Glomerular endothelial cell (primary cell): ENCODE data around the gene THBS2. TPM values are rescaled to one million over a fixed set of nuclear protein-coding genes. Genes with fewer than 3 reads are reported as not detected.
"Not testable (repeated sequence)": the region's sequence is repeated elsewhere in the genome, so short reads cannot be mapped to it uniquely, and the experiment has no call there.

Experiments used
- DNase-seq: peaks from one replicate; pipeline ENCODE4 v3.0.0-alpha.2; 2011; ENCODE audit warnings: low read depth, low spot score; ENCODE audit errors: extremely low read depth
- total RNA-seq: library from RNA; depleted of rRNA; stranded (reverse); fragments of >200 nt; gene quantifications from 2 replicates; pipeline ENCODE4 v1.2.3, GENCODE V29; 2015

The THBS2 gene
- total RNA-seq, 1 donor from 2014 or later, result 11.1 TPM

DNA sequence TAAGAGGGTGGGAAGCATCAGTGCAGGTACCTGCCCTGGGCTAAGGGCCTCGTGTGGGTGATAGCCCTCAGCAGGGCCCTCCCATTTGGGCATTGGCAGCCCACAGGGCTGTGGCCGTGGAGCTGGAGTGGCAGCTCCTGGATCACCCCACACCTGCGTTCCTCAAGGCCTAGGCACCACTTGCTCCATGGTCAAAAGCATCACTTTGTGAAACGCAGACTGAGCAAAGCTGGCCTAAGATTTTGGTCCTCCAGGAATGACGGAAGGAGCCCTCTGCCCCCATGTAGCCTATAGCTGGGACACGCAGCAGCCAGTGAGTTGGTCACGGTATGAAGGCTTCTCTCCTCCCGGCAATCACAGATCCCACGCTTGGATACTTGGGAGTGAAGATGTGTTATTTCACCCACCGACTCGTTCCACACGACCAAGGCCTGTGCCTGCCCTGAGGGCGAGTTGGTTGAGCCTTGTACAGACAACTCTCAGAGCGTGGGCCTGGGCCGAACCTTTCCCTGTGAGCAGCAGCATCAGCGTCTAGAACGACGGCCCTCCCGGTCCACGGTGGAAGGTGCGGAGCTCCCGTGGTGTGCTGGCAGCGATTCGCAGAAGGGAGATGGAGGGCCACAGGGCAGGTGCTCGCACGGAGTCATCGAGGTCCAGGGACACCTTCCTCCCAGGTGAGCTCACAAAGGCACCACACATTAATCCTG is 39.7 kb downstream of the THBS2 start:
- no peak for DNase-seq

DNA sequence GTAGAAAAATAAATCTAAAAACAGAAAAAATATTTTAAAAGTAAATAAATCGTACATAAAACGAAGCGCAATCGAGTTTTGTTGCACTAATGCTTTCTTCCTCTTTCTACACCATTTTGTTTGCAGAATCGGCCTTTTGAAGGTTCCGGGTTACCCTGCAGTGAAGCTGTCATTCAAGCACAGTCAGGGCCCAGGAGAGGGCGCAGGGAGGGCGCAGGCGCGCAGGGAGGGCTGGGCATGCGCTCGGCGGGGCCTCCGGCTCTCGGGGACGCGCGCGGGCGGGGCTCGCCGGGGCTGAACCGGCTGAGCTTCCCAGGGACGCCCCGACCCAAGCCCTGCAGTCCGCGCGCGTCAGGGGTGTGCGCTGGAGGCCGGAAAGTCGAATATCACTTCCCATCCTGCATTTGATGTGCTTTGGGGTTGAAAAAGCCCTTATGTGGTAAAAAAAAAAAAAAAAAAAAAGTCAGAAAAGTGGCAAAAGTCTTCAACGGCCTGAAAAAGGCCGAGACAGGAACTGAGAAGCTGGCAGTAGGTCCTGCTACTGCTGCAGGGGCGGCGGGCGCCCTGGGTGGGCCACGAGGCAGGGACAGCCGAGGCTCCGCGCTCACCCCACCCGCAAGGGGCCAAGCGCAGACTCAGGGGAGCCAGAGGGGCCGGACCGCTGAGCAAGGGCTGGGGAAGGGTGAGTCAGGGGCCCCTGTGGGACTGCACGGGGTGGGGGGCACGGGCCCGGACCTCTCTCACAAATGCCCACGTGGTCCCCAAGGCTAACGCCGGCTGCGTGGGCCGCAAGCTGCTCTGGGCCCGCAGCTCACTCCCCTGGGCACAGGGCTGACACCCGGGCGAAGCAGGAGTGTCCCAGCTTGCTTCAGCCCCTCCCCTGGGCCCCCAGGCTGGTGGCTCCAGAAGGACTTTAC is 40.5 kb downstream of the THBS2 start:
- peak; percentile 27 for DNase-seq

DNA sequence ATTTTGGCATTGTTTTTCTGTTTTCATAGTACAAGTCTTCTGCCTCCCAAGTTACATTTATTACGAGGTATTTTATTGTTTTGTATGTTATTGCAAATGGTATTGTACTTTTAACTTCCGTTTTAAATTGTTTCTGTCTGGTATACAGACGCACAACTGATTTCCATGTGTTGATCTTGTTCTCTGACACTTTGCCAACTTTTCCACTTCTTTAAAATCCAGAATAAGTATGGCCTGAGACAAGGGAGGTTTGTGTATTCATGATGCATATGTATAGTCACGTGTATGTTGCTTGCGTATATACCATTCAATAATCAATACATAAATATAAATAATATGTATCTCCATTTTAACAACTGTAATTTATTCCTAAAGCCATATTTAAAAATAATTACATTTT is 41.2 kb downstream of the THBS2 start:
- DNase-seq, result peak; percentile 22

DNA sequence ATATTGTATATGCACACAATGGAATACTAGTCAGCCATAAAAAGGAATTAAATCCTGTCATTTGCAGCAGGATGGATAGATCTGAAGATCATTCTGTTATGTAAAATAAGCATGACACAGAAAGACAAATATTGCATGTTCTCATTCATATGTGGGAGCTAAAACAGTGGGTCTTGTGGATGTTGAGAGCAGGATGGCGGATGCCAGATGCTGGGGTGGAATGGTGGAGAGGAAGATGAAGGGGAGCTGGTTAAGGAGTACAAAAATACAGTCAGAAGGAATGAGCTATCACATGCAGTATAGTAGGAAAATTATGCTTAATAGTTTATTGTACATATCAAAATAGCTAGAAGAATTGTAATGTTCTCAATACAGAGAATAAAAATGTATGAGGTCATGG is 41.8 kb downstream of the THBS2 start:
- no peak for DNase-seq

DNA sequence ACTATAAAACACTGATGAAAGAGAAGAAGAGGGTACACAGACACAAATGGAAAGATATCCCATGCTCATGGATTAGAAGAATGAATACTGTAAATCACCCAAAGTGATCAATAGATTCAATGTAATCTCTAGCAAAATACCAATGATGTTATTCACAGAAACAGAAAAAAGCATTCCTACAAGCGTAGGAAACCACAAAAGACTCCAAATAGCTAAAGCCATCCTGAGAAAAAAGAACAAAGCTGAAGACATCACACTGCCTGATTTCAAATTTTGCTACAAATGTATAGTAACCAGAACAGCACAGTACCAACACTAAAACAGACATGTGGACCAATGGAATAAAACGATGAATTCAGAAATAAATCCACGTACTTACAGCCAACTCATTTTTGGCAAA is 43.0 kb downstream of the THBS2 start:
- no peak for DNase-seq

DNA sequence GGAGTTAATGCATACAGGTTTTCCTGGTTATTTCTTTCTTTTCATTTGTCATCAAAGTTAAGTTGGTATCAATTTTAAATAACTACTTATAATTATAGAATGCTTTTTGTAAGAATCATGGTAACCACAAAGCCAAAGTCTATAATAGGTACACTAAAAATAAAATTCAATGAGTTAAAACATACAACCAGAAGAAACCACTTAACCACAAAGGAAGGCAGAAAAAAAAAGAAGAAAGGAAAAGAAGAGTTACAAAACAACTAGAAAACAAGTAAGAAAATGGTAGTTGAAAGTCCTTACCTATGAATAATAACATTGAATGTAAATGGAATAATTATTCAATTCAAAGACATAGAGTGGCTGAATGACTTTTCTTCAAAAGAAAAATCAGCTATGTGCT is 45.6 kb downstream of the THBS2 start:
- DNase-seq, result no peak

DNA sequence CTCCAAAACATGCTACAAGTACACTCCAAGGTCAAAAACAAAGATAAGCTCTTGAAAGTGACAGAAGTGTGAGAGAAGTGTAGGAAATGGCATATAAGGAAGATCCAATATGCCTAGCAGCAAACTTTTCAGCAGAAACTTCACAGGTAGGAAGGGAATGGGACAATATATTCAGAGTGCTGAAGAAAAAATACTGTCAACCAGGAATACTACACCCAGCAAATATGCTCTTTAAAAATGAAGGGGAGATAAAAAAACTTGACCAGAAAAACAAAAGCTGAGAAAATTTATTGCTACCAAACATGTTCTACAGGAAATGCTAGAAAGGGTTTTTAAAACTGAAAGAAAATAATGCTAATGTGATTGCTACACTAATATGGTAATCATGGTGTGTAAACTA is 46.2 kb downstream of the THBS2 start:
- DNase-seq, result no peak

DNA sequence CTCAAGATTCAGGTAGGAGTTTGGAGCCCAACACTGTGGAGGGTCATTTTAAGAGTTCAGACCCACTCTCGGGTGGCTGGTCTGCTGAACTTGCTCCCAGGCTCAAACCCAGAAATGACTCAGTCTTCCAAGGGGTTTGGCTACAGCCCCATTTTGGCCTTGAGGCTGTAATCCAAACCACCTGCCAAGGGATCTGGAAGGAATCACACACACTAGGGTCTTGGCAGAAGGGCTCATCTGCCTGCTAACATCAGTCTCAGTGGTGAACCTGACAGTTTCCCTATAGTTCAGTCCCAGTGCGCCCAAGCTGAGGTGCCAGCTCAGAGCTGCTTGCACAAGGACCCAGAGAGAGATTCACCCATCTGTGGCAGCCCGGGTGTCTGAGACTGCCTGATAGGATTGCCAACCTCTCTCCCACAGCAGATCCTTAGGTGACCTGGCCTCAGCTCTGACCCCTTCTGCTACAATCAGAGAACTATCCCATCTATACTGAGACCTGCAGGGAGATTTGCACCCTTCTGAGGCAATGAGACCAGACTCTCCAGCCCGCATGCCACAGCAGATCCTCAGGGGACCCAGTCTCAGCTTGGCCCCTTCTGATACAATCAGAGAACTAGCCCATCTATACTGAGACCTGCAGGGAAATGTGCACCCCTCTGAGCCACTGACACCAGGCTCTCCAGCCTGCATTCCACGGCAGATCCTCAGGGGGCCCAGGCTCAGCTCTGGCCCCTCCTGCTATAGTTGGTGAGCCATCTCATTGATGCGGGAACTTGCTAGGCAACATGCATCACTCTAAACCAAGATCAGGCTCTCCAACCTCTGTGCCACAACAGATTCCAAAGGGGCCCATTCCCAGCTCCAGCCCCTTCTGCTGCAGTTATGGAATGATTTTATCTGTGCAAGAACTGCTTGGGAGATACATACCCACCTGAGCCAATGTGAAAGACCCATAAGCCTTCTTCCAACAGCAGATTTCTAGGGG is 48.2 kb downstream of the THBS2 start:
- no peak for DNase-seq

DNA sequence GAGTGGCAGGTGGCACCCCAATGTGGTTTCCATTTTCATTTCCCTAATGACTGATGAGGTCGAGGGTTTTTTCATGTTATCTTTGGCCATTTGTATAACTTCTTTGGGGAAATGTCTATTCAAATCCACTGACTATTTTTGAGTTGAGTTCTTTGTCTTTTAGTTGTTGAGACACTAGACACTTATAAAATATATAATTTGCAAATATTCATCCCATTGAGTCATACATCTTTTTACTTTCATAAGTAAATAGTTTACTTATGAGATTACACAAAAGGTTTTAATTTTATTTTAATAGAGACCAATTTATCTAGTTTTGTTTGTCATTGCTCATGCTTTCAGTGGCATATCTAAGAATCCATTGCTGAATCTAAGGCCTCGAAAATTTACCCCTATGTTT is 49.5 kb downstream of the THBS2 start:
- no peak for DNase-seq

DNA sequence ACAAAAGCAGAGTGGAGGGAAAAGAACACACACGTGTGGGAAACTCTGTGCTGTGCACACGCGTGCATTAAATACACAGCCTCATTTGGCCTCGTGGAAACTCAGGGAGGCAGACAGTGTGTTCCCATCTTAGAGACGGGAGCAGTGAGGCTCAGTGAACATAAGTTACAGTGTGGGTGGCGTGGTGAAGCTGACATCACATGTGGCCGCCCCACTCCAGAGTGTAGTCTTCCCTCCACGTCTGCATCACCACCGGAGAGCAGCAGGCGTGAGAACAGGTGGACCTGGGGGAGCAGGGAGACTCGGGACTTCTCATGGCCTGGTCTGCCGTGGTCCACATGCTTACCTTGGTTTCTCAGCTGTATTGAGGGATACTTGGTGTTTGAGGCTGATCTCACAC is 51.7 kb downstream of the THBS2 start:
- DNase-seq, result no peak

DNA sequence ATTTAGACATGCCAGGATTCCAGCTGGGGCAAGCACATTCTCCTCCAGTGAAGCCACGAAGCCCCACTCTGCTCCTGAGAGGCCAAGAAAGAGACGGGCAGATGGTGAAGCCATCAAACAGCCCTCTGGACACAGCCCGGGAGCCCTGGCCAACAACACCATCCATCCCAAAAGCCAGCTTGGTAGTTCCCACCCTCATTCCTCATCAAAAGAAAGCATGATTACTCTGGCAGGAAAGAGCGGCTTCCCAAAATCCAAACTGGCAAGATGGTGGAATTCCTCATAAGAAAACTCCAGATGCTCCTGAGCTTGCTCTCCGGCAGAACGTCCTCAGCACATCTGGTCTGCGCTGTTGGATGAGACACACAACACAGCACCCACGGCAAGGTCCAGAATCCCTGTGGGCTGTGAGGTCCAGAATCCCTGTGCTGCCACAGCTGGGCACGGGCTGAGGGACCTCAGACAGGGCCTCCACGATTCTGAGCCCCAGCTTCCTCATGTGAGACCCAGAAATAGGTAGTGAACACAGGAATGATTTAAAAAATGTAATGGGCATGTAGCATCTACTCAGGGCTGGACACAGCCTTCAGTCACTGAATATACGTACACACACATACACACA is 52.6 kb downstream of the THBS2 start:
- DNase-seq, result no peak

DNA sequence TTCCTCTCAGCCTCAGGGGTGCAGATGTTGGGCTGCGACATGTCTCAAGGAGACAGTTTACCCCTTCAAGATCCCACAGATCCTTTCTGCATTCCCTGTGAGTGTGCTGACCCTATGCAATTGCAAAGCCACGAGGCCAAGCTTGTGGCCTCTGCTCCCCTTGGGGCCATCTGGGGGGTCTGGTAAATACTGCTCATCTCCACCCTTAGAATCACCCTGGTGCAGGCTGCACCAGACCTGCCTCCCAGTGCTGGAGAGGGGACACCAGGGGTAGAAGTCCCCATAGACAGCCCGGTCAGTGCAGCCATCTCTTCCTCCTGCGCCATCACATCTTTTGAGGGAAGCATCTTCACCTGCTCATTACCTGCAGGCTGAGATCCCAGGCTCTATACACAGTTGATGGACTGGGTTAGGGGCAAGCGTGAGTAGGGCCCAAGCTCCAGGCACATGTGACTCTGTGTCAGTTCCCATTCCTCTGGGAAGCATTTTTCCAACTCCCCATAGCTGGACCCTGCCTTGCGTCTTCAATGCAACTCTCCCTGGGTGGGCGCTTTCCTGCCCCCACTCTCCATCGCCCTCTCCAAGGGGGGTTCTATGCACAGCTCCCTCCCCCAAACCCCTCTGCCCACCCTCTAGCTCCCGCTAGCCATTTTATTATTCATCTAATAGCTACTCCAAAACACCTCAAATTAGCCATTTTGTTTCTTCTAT is 53.9 kb downstream of the THBS2 start:
- DNase-seq, result no peak

DNA sequence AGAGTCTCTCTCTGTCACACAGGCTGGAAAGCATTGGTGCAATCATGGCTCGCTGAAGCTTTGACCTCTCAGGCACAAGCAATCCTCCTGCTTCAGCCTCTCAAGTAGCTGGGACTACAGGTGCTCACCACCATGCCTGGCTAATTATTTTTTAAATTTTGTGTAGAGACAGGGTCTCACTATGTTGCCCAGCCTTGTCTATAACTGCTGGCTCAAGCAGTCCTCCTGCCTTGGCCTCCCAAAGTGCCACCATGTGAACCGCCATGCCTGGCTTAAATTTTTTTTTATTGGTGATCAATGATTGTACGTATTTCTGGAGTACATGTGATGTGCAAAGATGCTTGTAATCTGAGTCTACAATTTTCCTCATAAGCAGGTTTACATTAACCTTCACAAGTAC is 54.8 kb downstream of the THBS2 start:
- no peak for DNase-seq

DNA sequence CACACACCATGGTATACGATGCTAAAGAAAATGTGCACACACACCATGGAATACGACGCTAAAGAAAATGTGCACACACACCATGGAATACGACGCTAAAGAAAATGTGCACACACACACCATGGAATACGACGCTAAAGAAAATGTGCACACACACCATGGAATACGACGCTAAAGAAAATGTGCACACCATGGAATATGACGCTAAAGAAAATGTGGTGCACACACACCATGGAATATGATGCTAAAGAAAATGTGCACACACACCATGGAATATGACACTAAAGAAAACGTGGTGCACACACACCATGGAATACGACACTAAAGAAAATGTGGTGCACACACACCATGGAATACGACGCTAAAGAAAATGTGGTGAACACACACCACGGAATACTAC is 55.7 kb downstream of the THBS2 start:
- DNase-seq, result not testable (repeated sequence)

DNA sequence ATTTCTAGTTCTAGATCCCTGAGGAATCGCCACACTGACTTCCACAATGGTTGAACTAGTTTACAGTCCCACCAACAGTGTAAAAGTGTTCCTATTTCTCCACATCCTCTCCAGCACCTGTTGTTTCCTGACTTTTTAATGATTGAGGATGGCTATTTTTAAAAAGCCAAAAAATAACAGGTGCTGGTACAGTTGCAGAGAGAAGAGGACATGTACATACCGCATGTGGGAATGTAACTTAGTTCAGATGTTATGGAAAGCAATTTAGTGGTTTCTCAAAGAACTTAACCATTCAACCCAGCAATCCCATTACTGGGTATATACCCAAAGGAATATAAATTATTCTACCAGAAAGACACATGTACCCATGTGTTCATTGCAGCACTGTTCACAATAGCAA is 57.4 kb downstream of the THBS2 start:
- DNase-seq, result not testable (repeated sequence)

DNA sequence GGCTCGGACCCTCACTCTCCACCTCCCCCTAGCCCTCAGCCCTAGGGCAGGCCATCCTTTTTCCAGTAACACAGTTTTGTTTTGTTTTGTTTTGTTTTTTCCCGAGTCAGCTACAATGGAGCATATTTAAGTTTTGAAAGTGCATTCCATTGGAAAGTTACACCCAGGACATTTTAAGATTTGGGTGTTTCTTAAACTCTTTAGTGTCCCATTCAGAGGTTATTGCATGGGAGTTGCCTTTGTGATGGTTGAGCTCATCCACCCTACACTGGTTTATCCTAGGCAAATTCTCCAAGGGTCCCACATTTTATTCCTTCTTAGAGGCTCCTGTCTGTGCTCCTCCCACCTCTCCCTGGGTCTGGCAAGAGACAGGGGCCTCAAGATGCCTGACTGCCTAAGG is 58.9 kb downstream of the THBS2 start:
- no peak for DNase-seq

DNA sequence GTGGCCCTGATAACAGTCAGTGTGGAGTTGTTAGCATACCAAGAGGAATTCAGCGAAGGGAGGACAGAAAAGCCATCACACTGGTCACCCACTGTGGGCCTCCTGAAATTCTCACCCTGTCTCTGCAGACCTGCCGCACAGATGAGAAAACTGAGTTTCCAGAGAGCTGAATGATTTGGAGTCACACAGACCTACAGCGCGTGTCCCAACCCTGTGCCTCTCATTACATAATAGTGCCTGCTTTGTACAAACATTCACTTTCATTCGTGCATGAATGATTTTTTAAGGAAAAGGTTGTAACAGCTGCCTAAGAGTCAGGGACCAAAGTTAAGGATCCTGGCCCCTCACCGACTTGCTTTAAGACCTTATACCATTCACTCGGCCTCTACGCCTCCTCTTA is 62.7 kb downstream of the THBS2 start:
- no peak for DNase-seq

DNA sequence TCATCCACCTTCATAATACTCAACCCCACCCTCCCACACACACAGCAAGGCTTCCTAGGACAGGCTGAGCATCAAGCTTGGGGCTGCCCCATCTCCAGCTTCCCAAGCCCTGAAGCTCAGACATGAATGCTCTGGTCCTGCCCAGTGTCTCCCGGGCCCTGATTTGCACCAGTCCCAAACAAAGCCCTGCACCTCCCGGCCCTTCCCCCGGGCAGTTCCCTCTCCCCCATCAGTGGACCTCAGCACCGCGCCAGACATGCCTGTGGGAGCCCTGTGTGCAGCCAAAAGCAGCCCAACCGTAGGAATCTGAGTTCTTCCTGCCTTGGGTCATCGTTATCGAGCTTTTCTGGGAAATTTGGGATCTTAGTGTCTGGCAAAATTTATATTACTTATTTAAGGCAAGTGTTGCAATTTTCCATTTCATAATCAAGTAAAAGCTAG is 63.5 kb downstream of the THBS2 start:
- no peak for DNase-seq

DNA sequence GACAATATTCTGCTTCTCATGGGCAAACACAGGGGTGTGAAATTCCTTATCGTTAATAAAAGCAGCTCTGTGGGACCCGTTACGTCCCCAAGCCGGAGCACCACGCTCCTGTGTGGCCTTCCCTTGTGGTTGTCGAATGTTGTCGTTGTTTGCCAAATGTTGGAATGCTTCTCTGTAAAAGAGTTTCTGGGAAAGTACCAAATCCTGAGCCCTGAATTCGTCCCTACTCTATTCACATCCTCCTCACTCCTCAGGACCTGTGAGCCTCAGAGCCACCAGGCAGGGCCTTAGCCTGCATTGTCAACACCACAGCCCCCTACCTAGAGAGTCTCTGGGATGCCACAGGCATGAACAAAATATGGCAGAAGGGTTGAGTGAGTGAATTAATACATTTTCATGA is 64.0 kb downstream of the THBS2 start:
- DNase-seq, result no peak

DNA sequence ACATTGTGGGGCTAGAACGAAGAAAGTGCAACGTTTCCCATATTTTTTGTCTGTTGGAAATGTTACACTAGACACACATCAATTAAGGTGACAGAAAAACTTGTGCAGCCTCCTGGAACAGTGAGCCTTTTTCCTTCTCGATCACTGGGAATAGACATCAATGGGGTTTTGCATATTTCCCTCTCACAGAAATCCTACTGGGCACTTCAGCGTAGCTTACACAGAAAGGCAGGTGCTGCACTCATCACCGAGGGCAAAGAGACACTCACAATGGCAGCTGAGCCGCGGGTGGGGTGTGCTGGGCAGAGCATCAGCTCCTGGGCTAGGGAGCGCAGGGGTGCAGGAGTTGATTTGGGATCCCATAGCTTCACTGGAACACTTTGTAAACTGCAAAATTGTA is 64.5 kb downstream of the THBS2 start:
- no peak for DNase-seq
